Neural cell (in vitro differentiated cells): ENCODE results near the gene NFIB. TPM values are rescaled to one million over a fixed set of nuclear protein-coding genes. Genes with fewer than 3 reads are reported as not detected.

Experiments
- H2AFZ ChIP-seq: fragments of 200-600, 300-800 bp; sonication (generic), shearing (Covaris generic); 2 replicates; pipeline ENCODE4 v1.6.0; 2014; ENCODE audit warnings: low read depth, mild to moderate bottlenecking, antibody characterized with exemption, low read length, moderate library complexity
- H3F3A ChIP-seq: fragments of 200-600 bp; shearing (Covaris generic); 2 replicates; pipeline ENCODE4 v1.6.1; 2016; ENCODE audit warnings: mild to moderate bottlenecking, moderate library complexity, mixed read lengths, antibody characterized with exemption, low read length; ENCODE audit not compliant: insufficient read depth, poor library complexity, severe bottlenecking
- H3K27ac ChIP-seq: fragments of 200-600, 300-800 bp; sonication (generic), shearing (Covaris generic); 2 replicates; pipeline ENCODE4 v1.5.1; 2014; ENCODE audit warnings: mild to moderate bottlenecking, low read length, moderate library complexity
- H3K27me3 ChIP-seq: fragments of 300-800, 200-600 bp; sonication (generic), shearing (Covaris generic); 2 replicates; pipeline ENCODE4 v1.6.0; 2014; ENCODE audit warnings: mild to moderate bottlenecking, low read depth, low read length, moderate library complexity; ENCODE audit not compliant: insufficient read depth
- H3K36me3 ChIP-seq: fragments of 300-800, 200-600 bp; sonication (generic), shearing (Covaris generic); 2 replicates; pipeline ENCODE4 v1.5.1; 2014; ENCODE audit warnings: mild to moderate bottlenecking, antibody characterized with exemption, low read length, moderate library complexity; ENCODE audit not compliant: insufficient read depth
- H3K4me2 ChIP-seq: fragments of 300-800, 200-600 bp; sonication (generic), shearing (Covaris generic); 2 replicates; pipeline ENCODE4 v1.6.0; 2014; ENCODE audit warnings: mild to moderate bottlenecking, low read length
- H3K4me3 ChIP-seq: fragments of 300-800, 200-600 bp; sonication (generic), shearing (Covaris generic); 2 replicates; pipeline ENCODE4 v1.5.1; 2014; ENCODE audit warnings: mild to moderate bottlenecking, low read length, moderate library complexity
- H3K79me2 ChIP-seq: fragments of 200-600 bp; shearing (Covaris generic); replicated peaks from 2 replicates; pipeline ENCODE4 v1.6.0; 2014; ENCODE audit warnings: mild to moderate bottlenecking, low read length, moderate library complexity; ENCODE audit not compliant: insufficient read depth
- H3K9ac ChIP-seq: fragments of 300-800, 200-600 bp; sonication (generic), shearing (Covaris generic); 2 replicates; pipeline ENCODE4 v1.6.1; 2016; ENCODE audit warnings: mild to moderate bottlenecking, low read length, mixed read lengths
- H3K9me2 ChIP-seq: fragments of 200-600 bp; shearing (Covaris generic); 2 replicates; pipeline ENCODE4 v1.6.1; 2016; ENCODE audit warnings: mild to moderate bottlenecking, low read length, mixed read lengths; ENCODE audit not compliant: insufficient read depth
- H3K9me3 ChIP-seq: fragments of 200-600, 300-800 bp; sonication (generic), shearing (Covaris generic); 2 replicates; pipeline ENCODE4 v1.6.1; 2016; ENCODE audit warnings: mild to moderate bottlenecking, mixed run types, low read length, moderate library complexity, mixed read lengths
- H4K20me1 ChIP-seq: fragments of 200-600 bp; shearing (Covaris generic); 2 replicates; pipeline ENCODE4 v1.6.1; 2016; ENCODE audit warnings: mild to moderate bottlenecking, mixed run types; ENCODE audit not compliant: insufficient read depth
- EZH2 ChIP-seq: fragments of 200-600, 300-800 bp; shearing (Covaris generic), sonication (generic); IDR thresholded peaks from 2 replicates; pipeline ENCODE4 v1.6.1; 2014; ENCODE audit warnings: antibody characterized with exemption, low read length, borderline replicate concordance, mild to moderate bottlenecking; ENCODE audit not compliant: insufficient read depth, poor library complexity, severe bottlenecking
- MXI1 ChIP-seq: fragments of 450-650 bp; conservative IDR thresholded peaks from 2 replicates; pipeline ENCODE4 v1.6.1; 2014; ENCODE audit warnings: antibody characterized with exemption, mild to moderate bottlenecking; ENCODE audit not compliant: poor library complexity, severe bottlenecking
- POLR2AphosphoS5 ChIP-seq: IDR thresholded peaks from 2 replicates; pipeline ENCODE4 v1.6.1; 2012
- RAD21 ChIP-seq: fragments of 450-650 bp; conservative IDR thresholded peaks from 2 replicates; pipeline ENCODE4 v1.6.1; 2014; ENCODE audit warnings: antibody characterized with exemption, mild to moderate bottlenecking, moderate library complexity
- TAF1 ChIP-seq: IDR thresholded peaks from 2 replicates; pipeline ENCODE4 v1.6.1; 2012; ENCODE audit warnings: low read depth
- polyA plus RNA-seq: library from polyadenylated mRNA; depleted of rRNA; stranded (reverse); fragments of >200 nt; gene quantifications from 2 replicates; pipeline ENCODE4 v1.2.3, GENCODE V29; 2014
- TF ChIP-seq, protein P1 (sequence below): IDR thresholded peaks from 2 replicates; pipeline ENCODE4 v1.6.1; 2012; ENCODE audit warnings: borderline replicate concordance
- TF ChIP-seq, protein P2 (sequence below): fragments of 450-650 bp; IDR thresholded peaks from 2 replicates; pipeline ENCODE4 v1.5.1; 2014; ENCODE audit warnings: antibody characterized with exemption, mild to moderate bottlenecking, moderate library complexity; ENCODE audit not compliant: poor library complexity, severe bottlenecking

NFIB gene
- polyA plus RNA-seq, 1 donor from 2014 or later, result 0.73 TPM

DNA sequence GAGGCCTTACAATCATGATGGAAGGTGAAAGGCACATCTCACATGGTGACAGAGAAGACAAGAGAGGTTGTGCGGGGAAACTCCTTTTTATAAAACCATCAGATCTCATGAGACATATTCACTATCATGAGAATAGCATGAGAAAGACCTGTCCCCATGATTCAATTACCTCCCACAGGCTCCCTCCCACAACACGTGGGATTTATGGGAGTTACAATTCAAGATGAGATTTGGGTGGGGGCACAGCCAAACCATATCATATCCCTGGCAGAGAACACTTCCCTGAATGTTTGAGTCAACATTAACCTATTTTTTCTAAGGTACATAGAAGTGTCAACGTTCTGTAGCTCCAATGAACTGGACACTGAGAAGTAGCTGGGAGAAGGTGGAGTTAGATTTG is 280.9 kb downstream of the NFIB start:
- Histone ChIP-seq H3K79me2 (no peaks in the 10 kb centered on the region), H3K27me3 (no peaks in the 10 kb centered on the region), H4K20me1 (no peaks in the 10 kb centered on the region), H3K36me3 (no peaks in the 10 kb centered on the region), H3K9me3 (no peaks in the 10 kb centered on the region), H3K4me3 (no peak overlapping the region), H3K9ac (no peak overlapping the region), H3F3A (no peaks in the 10 kb centered on the region), H3K27ac (no peak overlapping the region), H3K9me2 (no peaks in the 10 kb centered on the region), H3K4me2 (no peak overlapping the region), H2AFZ (no peak overlapping the region)
- TF ChIP-seq, protein P1, sequence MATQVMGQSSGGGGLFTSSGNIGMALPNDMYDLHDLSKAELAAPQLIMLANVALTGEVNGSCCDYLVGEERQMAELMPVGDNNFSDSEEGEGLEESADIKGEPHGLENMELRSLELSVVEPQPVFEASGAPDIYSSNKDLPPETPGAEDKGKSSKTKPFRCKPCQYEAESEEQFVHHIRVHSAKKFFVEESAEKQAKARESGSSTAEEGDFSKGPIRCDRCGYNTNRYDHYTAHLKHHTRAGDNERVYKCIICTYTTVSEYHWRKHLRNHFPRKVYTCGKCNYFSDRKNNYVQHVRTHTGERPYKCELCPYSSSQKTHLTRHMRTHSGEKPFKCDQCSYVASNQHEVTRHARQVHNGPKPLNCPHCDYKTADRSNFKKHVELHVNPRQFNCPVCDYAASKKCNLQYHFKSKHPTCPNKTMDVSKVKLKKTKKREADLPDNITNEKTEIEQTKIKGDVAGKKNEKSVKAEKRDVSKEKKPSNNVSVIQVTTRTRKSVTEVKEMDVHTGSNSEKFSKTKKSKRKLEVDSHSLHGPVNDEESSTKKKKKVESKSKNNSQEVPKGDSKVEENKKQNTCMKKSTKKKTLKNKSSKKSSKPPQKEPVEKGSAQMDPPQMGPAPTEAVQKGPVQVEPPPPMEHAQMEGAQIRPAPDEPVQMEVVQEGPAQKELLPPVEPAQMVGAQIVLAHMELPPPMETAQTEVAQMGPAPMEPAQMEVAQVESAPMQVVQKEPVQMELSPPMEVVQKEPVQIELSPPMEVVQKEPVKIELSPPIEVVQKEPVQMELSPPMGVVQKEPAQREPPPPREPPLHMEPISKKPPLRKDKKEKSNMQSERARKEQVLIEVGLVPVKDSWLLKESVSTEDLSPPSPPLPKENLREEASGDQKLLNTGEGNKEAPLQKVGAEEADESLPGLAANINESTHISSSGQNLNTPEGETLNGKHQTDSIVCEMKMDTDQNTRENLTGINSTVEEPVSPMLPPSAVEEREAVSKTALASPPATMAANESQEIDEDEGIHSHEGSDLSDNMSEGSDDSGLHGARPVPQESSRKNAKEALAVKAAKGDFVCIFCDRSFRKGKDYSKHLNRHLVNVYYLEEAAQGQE, result no peak
- TF ChIP-seq POLR2AphosphoS5 (no peak), MXI1 (no peak), TAF1 (no peak), EZH2 (no peak), RAD21 (no peak)
- TF ChIP-seq, protein P2, sequence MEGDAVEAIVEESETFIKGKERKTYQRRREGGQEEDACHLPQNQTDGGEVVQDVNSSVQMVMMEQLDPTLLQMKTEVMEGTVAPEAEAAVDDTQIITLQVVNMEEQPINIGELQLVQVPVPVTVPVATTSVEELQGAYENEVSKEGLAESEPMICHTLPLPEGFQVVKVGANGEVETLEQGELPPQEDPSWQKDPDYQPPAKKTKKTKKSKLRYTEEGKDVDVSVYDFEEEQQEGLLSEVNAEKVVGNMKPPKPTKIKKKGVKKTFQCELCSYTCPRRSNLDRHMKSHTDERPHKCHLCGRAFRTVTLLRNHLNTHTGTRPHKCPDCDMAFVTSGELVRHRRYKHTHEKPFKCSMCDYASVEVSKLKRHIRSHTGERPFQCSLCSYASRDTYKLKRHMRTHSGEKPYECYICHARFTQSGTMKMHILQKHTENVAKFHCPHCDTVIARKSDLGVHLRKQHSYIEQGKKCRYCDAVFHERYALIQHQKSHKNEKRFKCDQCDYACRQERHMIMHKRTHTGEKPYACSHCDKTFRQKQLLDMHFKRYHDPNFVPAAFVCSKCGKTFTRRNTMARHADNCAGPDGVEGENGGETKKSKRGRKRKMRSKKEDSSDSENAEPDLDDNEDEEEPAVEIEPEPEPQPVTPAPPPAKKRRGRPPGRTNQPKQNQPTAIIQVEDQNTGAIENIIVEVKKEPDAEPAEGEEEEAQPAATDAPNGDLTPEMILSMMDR, result no peak
